ENCODE data around the gene CCL25.
"Not testable (repeated sequence)": the region's sequence is repeated elsewhere in the genome, so short reads cannot be mapped to it uniquely, and the experiment has no call there.

GRCh38 chr19:8024256-8024655 is 28.3 kb upstream of the CCL25 start:
- TF ChIP-seq ZNF274 (IDR thresholded peaks at IDR 0.05; ENCODE audit: low read depth, low read length); YY1 (IDR thresholded peaks at IDR 0.05; ENCODE audit: insufficient read depth, insufficient read length); SUZ12 (IDR thresholded peaks at IDR 0.05; ENCODE audit: extremely low read depth, insufficient read depth, insufficient read length): not testable (repeated sequence)

Data from NT2/D1 (cell line).